Activated CD8-positive, alpha-beta memory T cell treated with anti-CD3 and anti-CD28 coated beads, Interleukin-2, amount 10 ng/mL, durations not matched to agents 7 days and 5 days (primary cell): ENCODE data around the gene POLDIP2. TPM values are rescaled to one million over a fixed set of nuclear protein-coding genes. Genes with fewer than 3 reads are reported as not detected.

Experiments
- microRNA-seq: library from miRNA; unstranded; fragments of <30 nt; microRNA quantifications from one replicate; pipeline ENCODE4 v1.2.0, GENCODE V29; 2022
- total RNA-seq, 2 experiments: library from RNA; stranded (reverse); gene quantifications; one replicate each; pipeline ENCODE4 v1.2.3, GENCODE V29; 2021

The POLDIP2 gene
- total RNA-seq, 2 experiments from 2014 or later: 68.6 to 83.5 TPM

Small RNAs within 50 kb of the gene (microRNA-seq; reads per million reads assigned to microRNA genes)
- gene MIR4723: 3.0 reads per million

Other genes starting within 250 kb of the POLDIP2 start
- 10 to 100 TPM; 26.2 to 39.7 TPM for gene TMEM97, start 38.3 kb downstream of the POLDIP2 start, total RNA-seq
- gene IFT20, start 22.1 kb downstream of the POLDIP2 start, total RNA-seq: 10 to 100 TPM; 20.2 to 22.8 TPM
- 10 to 100 TPM; 19.5 to 22.2 TPM for gene TNFAIP1, start 21.8 kb downstream of the POLDIP2 start, total RNA-seq
- not detected for gene SEBOX, start 7.7 kb upstream of the POLDIP2 start, total RNA-seq
- under 1 TPM; 0.18 to 0.26 TPM for gene VTN, start 12.8 kb upstream of the POLDIP2 start, total RNA-seq
- 10 to 100 TPM; 20.2 to 24.8 TPM for gene SARM1, start 14.2 kb upstream of the POLDIP2 start, total RNA-seq
- 1 to 10 TPM; 3.0 to 5.3 TPM for gene SLC46A1, start 48.7 kb upstream of the POLDIP2 start, total RNA-seq
- not detected for gene SLC13A2, start 116.1 kb upstream of the POLDIP2 start, total RNA-seq
- not detected for gene FOXN1, start 148.8 kb upstream of the POLDIP2 start, total RNA-seq
- 10 to 100 TPM; 41.2 to 59.0 TPM for gene UNC119, start 195.1 kb upstream of the POLDIP2 start, total RNA-seq
- 10 to 100 TPM; 61.0 to 66.2 TPM for gene PIGS, start 214.0 kb upstream of the POLDIP2 start, total RNA-seq
- 10 to 100 TPM; 36.9 to 52.0 TPM for gene ALDOC, start 219.4 kb upstream of the POLDIP2 start, total RNA-seq
- 100 to 1,000 TPM; 151 to 197 TPM for gene SPAG5, start 241.5 kb upstream of the POLDIP2 start, total RNA-seq